Stimulated activated naive CD8-positive, alpha-beta T cell treated with anti-CD3 and anti-CD28 coated beads, Interleukin-15, Interleukin-2, amounts not matched to agents 100 U/mL and 50 U/mL, for 24 hours (primary cell): ENCODE measurements around the gene L3MBTL3.

Experiments used
- ATAC-seq: fragments of 150-1000 bp; cut with Tn5 transposase; one replicate; pipeline ENCODE4 v1.10.0; 2021
- DNase-seq: peaks from one replicate; pipeline ENCODE4 v3.0.0; 2021

L3MBTL3 gene

DNA sequence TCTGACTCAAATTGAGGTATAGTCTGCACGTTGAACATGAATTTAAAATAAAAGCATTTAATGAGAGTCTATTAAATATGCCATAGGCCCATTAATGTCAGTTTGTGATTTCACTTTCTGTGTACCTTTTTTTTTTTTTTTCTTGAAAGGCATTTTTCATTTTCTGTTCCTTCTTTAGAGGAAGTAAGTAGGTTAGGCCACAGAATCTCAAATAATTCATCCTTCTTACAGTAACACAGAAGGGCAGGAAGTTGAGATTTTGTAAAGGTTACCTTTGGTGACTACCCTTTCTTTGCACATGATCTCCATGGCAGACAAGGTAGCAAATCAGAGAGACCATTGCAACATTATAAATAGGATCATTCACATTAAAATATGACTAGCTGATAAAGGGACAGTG lies 9.6 kb downstream of the L3MBTL3 start:
- DNase-seq, result no peak
- ATAC-seq, result peak; percentile 60

DNA sequence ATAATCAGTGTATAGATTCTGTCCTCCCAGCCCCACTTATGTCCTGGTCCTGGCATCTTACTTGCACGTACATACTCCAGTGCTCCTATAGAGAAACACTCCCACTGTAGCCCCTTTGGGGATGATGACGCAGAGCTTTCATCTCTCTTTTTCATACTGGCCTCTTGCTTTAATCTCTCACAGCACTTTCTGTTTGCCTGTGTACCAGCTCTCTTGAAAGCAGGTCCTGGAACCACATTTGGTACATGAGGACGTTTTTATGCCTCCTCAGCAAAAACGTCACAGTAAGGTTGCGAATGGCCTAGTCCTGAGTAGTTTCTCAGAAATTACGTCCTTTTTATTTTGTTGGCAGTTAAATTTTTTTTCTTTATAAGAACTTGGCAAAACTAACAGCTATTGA lies 10.8 kb downstream of the L3MBTL3 start:
- DNase-seq, result peak; percentile 10
- ATAC-seq, result peak; percentile 67

DNA sequence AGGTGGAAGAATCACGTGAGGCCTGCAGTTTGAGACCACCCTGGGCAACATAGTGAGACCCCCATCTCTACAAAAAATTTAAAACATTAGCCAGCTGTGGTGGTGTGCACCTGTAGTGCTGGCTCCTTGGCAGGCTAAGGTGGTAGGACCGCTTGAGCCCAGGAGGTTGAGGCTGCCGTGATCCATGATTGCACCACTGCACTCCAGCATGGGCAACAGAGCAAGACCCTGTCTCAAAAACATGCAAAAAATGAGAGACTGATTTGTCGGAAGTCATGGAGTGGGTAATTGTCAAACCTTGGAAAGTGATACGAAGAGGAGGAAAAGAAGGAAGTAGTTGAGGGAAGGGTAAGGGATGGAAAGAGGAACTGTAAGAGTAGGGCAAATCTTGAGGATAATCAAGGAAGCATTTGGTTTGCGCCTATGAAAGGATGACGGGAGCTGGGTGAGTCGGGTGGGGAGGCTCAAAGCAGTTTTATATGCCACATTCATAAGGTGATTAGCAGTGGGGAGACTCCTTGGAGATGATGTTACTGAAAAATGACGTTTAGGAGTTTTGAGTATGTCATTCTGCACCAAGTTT lies 14.5 kb downstream of the L3MBTL3 start:
- DNase-seq, result no peak
- no peak for ATAC-seq

DNA sequence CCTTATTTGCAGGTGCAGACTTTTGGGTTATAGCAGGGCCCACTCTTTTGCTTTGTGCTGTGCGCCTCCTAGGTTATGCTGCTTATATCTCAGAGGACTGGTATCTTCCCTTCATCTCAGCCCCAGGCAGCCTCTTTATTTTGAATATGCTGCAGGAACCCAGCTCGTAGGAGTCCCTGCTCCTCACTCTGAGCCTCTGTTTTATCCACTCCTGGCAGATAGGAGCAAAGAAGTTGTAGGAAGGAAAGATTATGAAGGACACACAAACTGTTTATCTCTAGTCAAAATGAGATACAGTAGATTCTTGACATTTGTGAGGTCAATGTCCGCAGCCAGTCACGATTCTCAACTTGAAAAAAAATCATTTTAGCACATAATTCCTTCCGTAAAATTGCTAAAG lies 15.6 kb downstream of the L3MBTL3 start:
- ATAC-seq (no peak), DNase-seq (no peak)

DNA sequence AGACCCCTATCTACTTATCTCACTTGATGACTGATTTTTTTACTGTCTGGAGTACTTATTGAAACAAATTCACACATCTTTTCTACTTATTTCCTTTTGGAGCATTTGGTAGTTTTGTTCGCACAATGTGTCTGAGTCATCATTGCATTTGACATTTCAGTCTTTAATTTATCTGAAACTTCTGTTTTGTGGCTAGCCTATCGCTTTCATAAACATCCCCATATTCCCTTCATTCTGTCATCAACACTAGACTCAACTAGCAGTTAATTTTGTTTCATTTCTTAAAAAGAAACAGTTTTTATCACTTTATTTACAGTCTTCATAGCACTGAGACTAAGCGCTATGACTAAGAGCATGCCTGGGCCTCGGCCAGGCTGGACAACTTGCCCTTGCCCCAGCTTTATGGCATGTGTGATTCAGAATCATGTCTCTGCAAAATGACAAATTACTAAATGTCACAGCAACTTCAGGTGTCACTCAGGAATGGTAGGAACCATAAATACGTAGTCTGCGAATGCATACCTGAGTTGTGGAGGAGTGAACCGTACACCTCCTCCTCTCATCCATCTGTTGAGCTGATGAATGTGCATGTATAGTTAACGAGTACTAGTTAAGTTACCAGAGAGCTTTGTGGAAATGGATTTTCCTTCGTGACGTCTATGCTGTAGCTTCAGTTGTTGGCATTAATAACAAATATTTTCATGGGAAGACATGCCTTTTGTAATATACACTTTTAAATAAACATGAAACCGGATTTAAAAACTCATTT lies 16.2 kb downstream of the L3MBTL3 start:
- ATAC-seq (peak; percentile 85), DNase-seq (peak; percentile 27)

DNA sequence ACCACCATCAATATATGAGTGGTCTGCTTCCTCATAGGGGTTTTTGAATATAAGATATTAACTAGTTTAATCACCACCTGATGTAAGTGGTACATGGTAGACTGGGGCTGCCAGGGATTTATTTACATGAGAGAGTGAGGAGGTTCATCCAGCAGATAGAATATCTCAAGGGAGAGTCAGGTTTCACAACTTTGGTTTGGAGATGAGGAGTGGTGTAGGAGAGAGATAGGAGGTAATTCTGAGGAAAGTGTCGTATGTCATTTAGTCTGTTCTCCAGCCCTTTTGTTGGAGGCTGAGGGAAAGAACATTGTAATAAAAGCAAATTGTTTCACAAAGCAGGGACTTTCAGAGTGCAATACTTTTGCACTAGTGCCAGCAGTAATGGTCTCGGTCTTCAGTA lies 16.8 kb downstream of the L3MBTL3 start:
- ATAC-seq (no peak), DNase-seq (no peak)

DNA sequence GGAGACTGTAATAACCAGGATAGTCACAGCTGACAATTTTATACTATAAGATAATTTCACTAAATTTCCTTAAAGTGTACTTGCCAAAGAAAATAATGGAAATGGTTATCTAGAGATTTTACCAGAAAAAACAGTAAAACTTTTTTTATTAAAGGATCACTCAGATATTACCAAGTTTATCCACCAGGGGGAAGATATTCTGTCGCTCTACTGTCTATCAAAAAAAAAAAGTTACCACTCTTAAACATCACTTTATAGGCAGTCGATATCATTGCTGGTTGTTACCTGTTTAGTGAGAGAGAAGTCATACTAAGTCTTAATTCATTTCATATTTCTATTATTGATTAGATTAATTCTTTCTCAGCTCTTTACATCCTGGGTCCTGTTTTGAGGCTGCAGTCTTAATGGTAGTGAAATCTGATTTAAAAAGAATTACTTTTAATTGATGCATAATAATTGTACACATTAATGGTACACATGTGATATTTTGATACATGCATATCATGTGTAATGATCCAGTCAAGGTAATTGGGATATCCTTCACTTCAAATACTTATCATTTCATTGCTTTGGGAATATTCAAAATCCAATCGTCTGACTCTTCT lies 18.9 kb downstream of the L3MBTL3 start:
- ATAC-seq (no peak), DNase-seq (no peak)

DNA sequence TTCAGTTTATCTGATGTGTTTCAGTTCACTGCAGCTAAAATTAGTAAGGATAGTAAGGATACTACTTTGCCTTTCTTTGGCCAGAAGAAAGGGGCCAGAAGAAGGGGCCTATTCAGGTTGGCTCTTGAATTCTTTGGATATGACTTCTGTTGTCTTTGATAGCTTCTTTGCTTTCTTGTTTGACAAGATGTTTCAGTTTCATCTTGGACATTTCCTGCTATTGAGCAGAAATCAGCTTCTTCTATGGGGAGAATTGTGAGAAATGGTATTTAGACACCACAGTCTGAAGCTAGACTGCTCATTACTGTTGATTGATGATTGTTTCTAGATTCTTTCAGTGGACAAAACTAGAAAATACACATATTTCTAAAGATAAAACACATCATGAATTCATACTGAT lies 23.2 kb downstream of the L3MBTL3 start:
- ATAC-seq (no peak), DNase-seq (no peak)

DNA sequence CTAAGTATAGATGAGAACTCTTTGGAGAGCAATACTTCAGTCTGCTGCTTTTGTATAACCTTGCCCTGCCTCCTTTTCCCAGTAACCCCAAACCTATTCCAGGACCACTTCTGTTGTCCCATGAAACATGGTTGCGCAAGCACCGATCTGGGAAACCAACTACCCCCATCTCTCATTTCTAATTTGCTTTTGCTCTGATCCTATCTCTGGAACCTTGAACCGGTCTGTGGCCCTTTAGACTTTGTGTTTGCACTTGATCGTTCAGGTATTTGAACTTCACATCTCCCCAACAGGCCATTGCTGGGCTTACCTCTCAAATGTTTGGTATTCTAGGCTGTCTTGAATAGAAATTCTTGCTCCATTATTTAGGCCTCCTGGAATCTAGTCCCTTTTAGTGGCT lies 25.0 kb downstream of the L3MBTL3 start:
- DNase-seq, result no peak
- ATAC-seq, result no peak

DNA sequence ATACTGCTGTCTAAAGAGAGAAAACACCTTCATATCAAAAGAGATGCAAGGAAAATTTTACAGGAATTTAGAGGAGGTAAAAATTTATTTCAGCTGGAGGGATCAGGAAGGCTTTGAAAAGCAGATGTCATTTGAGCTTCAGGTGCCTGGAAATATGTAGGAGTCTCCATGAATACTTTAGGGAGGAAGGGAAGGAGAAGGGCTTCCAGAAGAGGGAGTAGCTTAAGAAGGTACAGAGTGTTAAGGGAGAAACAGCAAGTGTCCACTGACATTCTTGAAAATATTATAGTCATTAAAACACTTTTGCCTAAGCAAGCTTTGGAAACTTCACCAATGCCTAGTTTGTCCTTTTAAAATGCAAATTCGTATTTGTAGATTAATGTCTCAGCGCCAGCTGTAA lies 27.2 kb downstream of the L3MBTL3 start:
- ATAC-seq, result no peak
- no peak for DNase-seq

DNA sequence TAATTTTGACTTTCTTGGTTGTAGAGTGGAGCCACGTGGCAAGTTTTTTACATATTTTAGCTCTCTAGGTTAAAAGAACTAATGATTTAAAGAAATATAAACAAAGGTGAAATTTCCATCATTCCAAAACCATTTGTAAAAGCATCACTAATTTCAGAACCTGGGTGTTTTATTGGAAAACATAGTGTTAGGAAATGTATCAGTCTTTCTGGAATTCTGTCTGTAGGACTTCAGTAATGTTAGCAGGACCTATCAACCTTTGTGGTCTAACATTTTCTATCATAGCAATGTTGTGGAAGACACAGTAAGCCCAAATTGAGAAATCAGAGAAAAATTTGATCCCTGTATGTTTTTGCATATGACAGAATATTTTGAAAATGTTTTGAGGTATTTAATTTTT lies 28.3 kb downstream of the L3MBTL3 start:
- no peak for ATAC-seq

DNA sequence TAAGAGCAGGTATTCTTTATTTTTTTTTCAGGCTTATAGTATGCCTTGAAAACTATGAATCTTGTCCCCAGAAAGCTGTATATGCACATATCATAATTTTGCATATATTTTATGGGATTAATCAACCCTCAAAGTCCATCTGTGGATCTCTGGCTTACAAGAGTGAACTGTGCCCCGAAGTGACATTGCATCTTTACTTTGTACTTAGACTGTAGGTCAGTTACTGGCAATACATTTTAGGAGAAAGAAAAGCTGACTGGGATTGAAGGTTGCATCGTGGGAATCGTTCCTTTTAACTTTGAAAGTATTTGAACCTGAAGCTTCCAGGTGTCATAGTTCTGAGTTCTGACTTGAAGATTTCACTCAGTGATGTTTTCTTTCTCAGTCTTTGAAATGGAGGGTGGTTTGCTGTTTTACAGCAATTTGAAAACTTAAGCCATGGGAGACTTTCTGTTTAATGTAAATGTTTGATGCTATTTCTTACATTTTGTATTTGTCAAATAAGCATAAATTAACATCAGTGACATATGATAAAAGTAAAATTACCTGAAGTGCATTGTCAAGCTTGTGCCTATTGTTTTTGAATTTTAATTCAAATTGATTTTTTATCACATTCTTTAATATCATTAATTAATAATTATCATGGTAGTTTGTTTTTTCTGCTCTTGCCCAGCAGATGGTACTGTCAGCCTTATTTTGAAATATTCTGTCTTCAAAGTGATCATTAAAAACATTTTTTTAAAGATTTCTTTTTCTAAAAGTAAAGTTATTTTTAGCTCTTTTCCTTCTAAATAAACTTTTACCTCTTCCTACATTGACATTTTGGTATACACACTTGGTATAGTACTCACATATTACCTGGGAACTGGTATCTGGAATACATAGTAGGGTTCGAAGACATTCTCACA lies 29.0 kb downstream of the L3MBTL3 start:
- DNase-seq (no peak), ATAC-seq (no peak)

More for the DNA sequence above, 28.3 kb downstream of the L3MBTL3 start:
- no peak for DNase-seq

DNA sequence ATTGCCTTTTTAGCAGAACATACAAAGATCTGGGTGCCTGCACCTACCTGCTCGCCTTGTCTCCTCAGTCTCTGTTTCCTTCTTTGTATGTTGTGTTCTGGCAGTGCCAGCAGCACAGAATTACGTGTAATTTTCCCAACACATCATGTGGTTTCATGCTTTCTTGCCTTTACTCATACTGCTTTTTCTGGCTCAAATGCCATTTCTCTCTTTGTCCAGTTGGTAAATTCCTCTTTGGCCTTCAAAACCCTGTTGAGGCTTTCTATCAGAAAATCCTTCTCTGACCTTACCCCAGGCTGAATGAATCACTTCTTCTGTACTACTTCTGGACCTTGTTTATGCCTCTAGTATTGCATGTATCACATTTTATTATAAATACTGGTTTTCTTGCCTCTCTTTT lies 31.8 kb downstream of the L3MBTL3 start:
- no peak for DNase-seq
- no peak for ATAC-seq

DNA sequence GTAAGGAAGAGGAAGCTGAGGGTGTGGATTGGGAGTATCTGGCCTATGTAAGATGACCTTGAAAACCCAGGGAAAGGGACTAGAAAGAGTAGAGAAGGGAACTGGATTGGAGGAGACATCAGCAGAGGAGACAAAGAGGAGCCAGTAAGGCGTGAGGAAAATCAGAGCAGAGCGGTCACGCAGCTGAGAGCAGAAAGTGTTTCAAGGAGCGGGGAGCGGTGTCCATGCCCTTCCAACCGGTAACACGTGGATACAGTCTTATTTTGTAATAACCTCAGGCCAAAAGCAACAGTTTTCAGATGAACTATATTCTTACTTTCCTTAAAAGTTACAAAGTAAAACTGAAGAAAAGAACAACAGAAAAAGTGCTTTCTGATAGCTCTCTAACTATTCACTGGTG lies 36.3 kb downstream of the L3MBTL3 start:
- ATAC-seq (no peak), DNase-seq (no peak)

DNA sequence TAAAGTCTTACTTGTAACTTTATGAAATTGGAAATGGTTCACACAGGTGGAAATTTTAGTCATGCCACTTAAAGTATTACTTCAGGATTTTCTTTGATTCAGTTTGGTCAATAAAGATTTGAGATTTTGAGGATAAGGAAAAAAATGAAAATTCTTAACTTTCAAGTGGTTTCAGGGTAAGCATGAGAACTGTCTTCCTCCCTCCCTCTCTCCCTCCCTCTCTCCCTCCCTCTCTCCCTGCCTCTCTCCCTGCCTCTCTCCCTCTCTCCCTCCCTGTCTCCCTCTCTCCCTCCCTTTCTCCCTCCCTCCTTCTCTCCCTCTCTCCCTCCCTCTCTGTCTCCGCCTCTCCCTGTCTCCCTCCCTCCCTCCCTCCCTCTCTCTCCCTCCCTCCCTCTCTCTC lies 36.9 kb downstream of the L3MBTL3 start:
- no peak for ATAC-seq
- DNase-seq, result no peak

DNA sequence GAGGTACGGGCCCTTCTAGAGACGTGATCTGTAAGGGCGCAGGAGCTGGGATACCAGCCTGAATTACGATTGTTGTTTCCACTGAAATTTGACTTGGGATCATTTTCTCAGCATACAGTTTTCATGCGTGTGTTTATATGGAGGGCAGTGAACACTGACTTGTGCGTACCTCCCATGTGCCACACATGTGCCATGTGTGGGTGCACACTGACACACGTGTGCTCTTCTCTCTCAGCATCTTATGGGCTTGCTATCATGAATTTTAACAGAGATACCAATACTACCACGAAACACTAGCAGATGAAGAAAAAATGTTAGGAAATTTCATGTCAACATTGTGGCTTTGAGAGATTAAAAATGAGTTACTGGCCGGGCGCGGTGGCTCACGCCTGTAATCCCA lies 39.1 kb downstream of the L3MBTL3 start:
- ATAC-seq (no peak), DNase-seq (no peak)

DNA sequence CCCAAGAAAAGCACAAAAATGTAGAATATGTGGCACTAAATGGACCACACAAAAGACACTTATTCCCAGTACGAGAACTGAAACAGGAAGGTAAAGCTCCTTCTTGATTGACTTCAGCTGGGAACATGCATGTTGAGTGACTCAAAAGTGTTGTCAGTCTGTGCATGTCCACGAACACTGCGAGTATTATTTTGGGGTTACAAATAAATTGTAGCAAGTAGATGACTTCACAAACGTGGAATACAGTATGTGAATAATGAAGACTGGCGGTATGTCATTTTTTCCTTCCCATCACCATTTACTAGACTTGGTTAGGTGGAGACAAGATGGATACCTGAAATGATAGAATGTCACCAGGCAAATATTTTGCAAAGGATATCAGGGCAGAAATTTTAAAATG lies 45.4 kb downstream of the L3MBTL3 start:
- no peak for ATAC-seq
- DNase-seq, result no peak

DNA sequence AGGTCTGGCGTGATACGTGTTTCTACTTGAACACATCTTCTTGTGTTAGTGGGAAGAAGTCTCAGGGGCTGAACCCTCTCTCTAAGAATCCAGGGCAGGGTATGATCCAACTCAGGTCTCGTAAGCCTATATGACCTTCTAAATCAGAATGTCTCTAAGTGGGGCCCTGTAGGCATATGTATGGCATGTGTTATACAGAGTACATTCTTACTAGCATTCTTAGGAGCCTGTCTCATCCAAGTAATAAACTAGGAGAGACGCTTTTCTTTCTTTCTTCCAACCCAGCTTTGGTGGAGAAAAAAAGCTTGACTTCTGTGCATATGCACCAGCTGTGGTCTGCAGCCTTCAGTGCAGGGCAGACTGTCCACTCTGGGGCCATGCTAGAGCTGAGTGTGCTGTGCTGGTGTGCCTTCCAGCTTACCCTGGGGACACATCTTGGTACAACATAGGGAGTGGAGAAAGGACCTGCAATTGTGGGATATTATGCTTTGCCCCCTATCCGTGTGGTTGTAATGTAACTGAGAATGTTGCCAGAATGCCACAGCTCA lies 47.3 kb downstream of the L3MBTL3 start:
- DNase-seq (no peak), ATAC-seq (no peak)

DNA sequence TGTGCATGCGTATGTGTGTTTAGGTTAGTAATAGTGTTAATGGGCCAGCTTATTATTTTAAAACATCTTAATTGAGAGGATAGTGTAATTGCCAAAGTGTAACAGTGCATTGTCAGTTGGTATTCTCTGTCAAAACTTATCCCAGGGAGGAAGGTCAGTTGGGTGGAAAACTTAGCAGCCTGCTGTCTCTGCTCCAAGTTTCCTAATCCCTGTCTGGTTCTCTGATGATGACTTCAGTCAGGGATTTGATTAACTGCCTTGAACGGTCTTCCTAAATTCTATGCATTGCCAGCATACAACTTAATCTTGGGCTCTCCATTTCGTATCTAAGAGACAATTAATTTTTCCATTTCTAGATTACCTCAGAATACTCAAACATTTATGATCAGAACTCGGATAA lies 51.1 kb downstream of the L3MBTL3 start:
- DNase-seq (no peak), ATAC-seq (no peak)

DNA sequence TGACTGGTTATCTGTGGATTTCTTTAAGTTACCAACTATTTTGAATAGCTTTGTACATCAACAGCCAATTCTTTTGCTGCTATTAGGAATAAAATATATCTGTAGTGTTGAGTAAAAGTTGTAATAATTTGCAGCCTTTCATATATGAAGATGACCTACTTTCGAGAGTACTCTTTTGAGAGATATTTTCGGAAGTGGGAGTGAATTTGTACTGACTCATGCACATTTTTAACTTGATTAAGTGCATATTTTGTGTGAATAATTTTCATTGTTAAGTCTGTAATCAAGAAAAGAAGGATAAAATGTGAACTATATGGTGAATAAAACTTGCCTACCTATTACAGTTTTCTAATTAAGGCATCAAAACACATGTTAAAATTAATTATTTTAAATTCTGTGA lies 51.9 kb downstream of the L3MBTL3 start:
- ATAC-seq (no peak), DNase-seq (no peak)

DNA sequence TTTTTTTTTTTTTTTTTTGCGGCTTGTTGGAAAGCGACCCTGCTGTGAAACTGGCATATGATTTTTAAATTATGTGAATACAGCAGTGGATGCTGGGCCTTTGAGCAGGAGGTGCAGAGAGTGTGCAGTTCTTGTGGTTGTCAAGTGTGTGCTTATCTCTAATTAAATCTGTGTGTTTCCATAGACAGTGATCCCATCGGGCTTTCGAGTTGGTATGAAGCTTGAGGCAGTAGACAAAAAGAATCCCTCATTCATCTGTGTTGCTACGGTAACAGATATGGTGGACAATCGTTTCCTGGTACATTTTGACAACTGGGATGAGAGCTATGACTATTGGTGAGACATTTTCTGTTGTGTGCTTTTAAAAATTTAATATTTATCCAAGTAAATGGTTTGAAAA lies 52.4 kb downstream of the L3MBTL3 start:
- ATAC-seq (no peak), DNase-seq (no peak)

DNA sequence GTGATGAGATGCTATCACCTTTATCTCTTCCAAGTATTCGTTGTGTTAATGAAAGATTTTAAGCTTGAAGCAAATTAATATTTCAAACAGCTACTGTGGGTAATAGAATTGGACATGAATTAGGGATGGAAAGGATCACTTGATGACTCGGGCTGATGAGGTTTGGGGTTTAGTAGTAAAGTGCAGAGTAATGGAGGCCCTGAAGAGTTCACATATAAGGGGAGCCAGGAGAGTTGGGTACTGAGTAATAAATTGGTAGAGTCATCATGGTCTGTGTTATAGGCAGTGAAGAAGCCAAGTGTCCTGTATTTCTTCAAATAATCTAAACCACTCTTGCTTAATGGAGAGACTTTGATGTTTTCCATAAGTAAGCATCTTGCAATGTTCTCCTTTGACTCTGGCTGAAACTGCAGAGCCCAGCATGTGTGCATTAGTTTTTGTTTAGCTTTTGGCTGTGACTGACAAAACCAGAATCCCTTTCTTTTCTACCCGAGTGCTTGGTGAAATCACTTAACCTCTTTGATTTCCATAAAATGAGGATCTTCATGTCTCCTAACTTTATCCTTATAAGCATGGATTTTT lies 57.6 kb downstream of the L3MBTL3 start:
- no peak for DNase-seq
- ATAC-seq, result no peak
